Astrocyte (in vitro differentiated cells and primary cell): ENCODE data around the gene RFC3. TPM values are rescaled to one million over a fixed set of nuclear protein-coding genes. Genes with fewer than 3 reads are reported as not detected.
"Not testable (repeated sequence)": the region's sequence is repeated elsewhere in the genome, so short reads cannot be mapped to it uniquely, and the experiment has no call there.

Source experiments
- DNase-seq: peaks from one replicate; pipeline ENCODE4 v3.0.0-alpha.2; 2010; ENCODE audit warnings: low read depth
- FAIRE-seq: peaks from 2 replicates; lab custom pipeline; 2011; peaks lifted over from hg19 to GRCh38; lab: Jason Lieb, UNC
- H2AFZ ChIP-seq: 2 replicates; pipeline ENCODE4 v1.6.0; 2012; ENCODE audit warnings: low read depth, low read length, inconsistent platforms
- H3K27ac ChIP-seq: 2 replicates; pipeline ENCODE4 v1.5.1; 2011; ENCODE audit warnings: low read depth, low read length, inconsistent platforms
- H3K27me3 ChIP-seq: 2 replicates; pipeline ENCODE4 v1.6.0; 2011; ENCODE audit warnings: low read length, inconsistent platforms; ENCODE audit not compliant: insufficient read depth
- H3K36me3 ChIP-seq: 2 replicates; pipeline ENCODE4 v1.5.1; 2011; ENCODE audit warnings: low read length, inconsistent platforms; ENCODE audit not compliant: insufficient read depth
- H3K4me1 ChIP-seq: 2 replicates; pipeline ENCODE4 v1.5.1; 2011; ENCODE audit warnings: low read length, inconsistent platforms; ENCODE audit not compliant: insufficient read depth
- H3K4me2 ChIP-seq: 2 replicates; pipeline ENCODE4 v1.6.0; 2012; ENCODE audit warnings: low read length, inconsistent platforms
- H3K4me3 ChIP-seq: 2 replicates; pipeline ENCODE4 v1.5.1; 2011; ENCODE audit warnings: low read depth, mild to moderate bottlenecking, low read length, inconsistent platforms; ENCODE audit not compliant: insufficient read depth
- H3K79me2 ChIP-seq: 2 replicates; pipeline ENCODE4 v1.6.0; 2012; ENCODE audit warnings: mild to moderate bottlenecking, low read length, inconsistent platforms; ENCODE audit not compliant: insufficient read depth
- H3K9ac ChIP-seq: 2 replicates; pipeline ENCODE4 v1.6.0; 2012; ENCODE audit warnings: mild to moderate bottlenecking, low read length, inconsistent platforms
- H3K9me3 ChIP-seq: 2 replicates; pipeline ENCODE4 v1.5.1; 2012; ENCODE audit warnings: low read depth, mild to moderate bottlenecking, low read length, inconsistent platforms; ENCODE audit not compliant: insufficient read depth
- H4K20me1 ChIP-seq: 2 replicates; pipeline ENCODE4 v1.6.0; 2012; ENCODE audit warnings: low read length, inconsistent platforms; ENCODE audit not compliant: insufficient read depth
- H3K27ac Mint-ChIP-seq: one replicate; pipeline ENCODE4 v1.8.0; 2021; ENCODE audit warnings: mild to moderate bottlenecking, mixed read lengths; ENCODE audit not compliant: unreplicated experiment
- H3K27me3 Mint-ChIP-seq: one replicate; pipeline ENCODE4 v1.8.0; 2021; ENCODE audit warnings: low read depth, mixed read lengths; ENCODE audit not compliant: unreplicated experiment
- H3K36me3 Mint-ChIP-seq: one replicate; pipeline ENCODE4 v1.8.0; 2021; ENCODE audit warnings: low read depth, mixed read lengths; ENCODE audit not compliant: unreplicated experiment
- H3K4me1 Mint-ChIP-seq: one replicate; pipeline ENCODE4 v1.8.0; 2021; ENCODE audit warnings: low read depth, mixed read lengths; ENCODE audit not compliant: unreplicated experiment
- H3K4me3 Mint-ChIP-seq: one replicate; pipeline ENCODE4 v1.8.0; 2021; ENCODE audit warnings: mild to moderate bottlenecking, moderate library complexity, mixed read lengths; ENCODE audit not compliant: unreplicated experiment
- H3K9me3 Mint-ChIP-seq: one replicate; pipeline ENCODE4 v1.8.0; 2021; ENCODE audit warnings: mild to moderate bottlenecking, mixed read lengths; ENCODE audit not compliant: unreplicated experiment
- CTCF ChIP-seq: IDR thresholded peaks from 2 replicates; pipeline ENCODE4 v1.5.1; 2011; ENCODE audit warnings: low read depth, mild to moderate bottlenecking, inconsistent platforms, low read length, moderate library complexity; ENCODE audit not compliant: insufficient read depth
- EZH2 ChIP-seq: IDR thresholded peaks from 2 replicates; pipeline ENCODE4 v1.6.1; 2012; ENCODE audit warnings: mild to moderate bottlenecking, low read length, inconsistent platforms; ENCODE audit not compliant: insufficient read depth
- total RNA-seq: library from RNA; stranded (reverse); gene quantifications from 2 replicates; pipeline ENCODE4 v1.2.1, GENCODE V29; 2021

RFC3 gene
- total RNA-seq, 1 donor from 2014 or later = 8.2 TPM

GRCh38 chr13:33776239-33776881 is 41.6 kb upstream of the RFC3 start:
- H2AFZ ChIP-seq = no peak overlapping the region
- H3K36me3 Mint-ChIP-seq = no peaks in the 10 kb centered on the region
- TF ChIP-seq EZH2 = no peak
- no peak for TF ChIP-seq CTCF
- H3K4me3 ChIP-seq = no peak overlapping the region
- H3K9ac ChIP-seq = no peak overlapping the region
- no peak for FAIRE-seq
- no peaks in the 10 kb centered on the region for H3K27me3 Mint-ChIP-seq
- no peak overlapping the region for H3K4me3 Mint-ChIP-seq
- peaks cover 7% of the 10 kb centered on the region for H3K27me3 ChIP-seq
- H3K79me2 ChIP-seq = no peaks in the 10 kb centered on the region
- no peak for DNase-seq
- H3K4me1 Mint-ChIP-seq = peaks cover 2% of the 10 kb centered on the region
- no peaks in the 10 kb centered on the region for H3K9me3 ChIP-seq
- no peaks in the 10 kb centered on the region for H3K9me3 Mint-ChIP-seq
- no peaks in the 10 kb centered on the region for H3K36me3 ChIP-seq
- no peaks in the 10 kb centered on the region for H4K20me1 ChIP-seq
- H3K4me1 ChIP-seq = no peaks in the 10 kb centered on the region
- H3K27ac Mint-ChIP-seq = no peak overlapping the region
- H3K27ac ChIP-seq = no peak overlapping the region
- H3K4me2 ChIP-seq = no peak overlapping the region

- Histone ChIP-seq H3K9me3 (no peaks in the 10 kb centered on the region), H4K20me1 (no peaks in the 10 kb centered on the region), H3K4me2 (no peak overlapping the region), H2AFZ (no peak overlapping the region), H3K4me3 (no peak overlapping the region), H3K79me2 (no peaks in the 10 kb centered on the region), H3K9ac (no peak overlapping the region), H3K27me3 (peaks cover 3% of the 10 kb centered on the region), H3K27ac (no peak overlapping the region), H3K4me1 (no peaks in the 10 kb centered on the region), H3K36me3 (no peaks in the 10 kb centered on the region)
- H3K27me3 Mint-ChIP-seq = no peaks in the 10 kb centered on the region
- H3K4me3 Mint-ChIP-seq = no peak overlapping the region
- H3K4me1 Mint-ChIP-seq = no peaks in the 10 kb centered on the region
- no peak overlapping the region for H3K27ac Mint-ChIP-seq
- no peak for TF ChIP-seq CTCF
- TF ChIP-seq EZH2 = no peak
- DNase-seq (no peak), FAIRE-seq (no peak)
- peaks cover 1% of the 10 kb centered on the region for H3K9me3 Mint-ChIP-seq
- no peaks in the 10 kb centered on the region for H3K36me3 Mint-ChIP-seq
Observed at GRCh38 chr13:33782631-33783030, 35.3 kb upstream of the RFC3 start.

GRCh38 chr13:33783212-33783611 is 34.7 kb upstream of the RFC3 start:
- H3K9ac ChIP-seq, H4K20me1 ChIP-seq, H3K36me3 Mint-ChIP-seq, H3K4me1 Mint-ChIP-seq, H3K27me3 ChIP-seq, H2AFZ ChIP-seq, H3K79me2 ChIP-seq, H3K4me3 Mint-ChIP-seq, H3K4me2 ChIP-seq, DNase-seq, FAIRE-seq, H3K27ac ChIP-seq, H3K27me3 Mint-ChIP-seq, H3K27ac Mint-ChIP-seq, H3K36me3 ChIP-seq, H3K4me1 ChIP-seq, H3K4me3 ChIP-seq, H3K9me3 ChIP-seq, H3K9me3 Mint-ChIP-seq: not testable (repeated sequence)
